NT2/D1 (cell line): ENCODE measurements around the gene DIS3L2.
A peak's percentile ranks its signal among the peaks of the same experiment; 100 is the strongest.

ENCODE experiments used
- DNase-seq: peaks from one replicate; pipeline ENCODE4 v3.0.0-alpha.2; 2011; ENCODE audit warnings: low read depth, low spot score
- H3K27me3 ChIP-seq: 2 replicates; pipeline ENCODE4 v1.6.0; 2011; ENCODE audit warnings: mild to moderate bottlenecking; ENCODE audit not compliant: insufficient read length, insufficient read depth
- H3K36me3 ChIP-seq: 2 replicates; pipeline ENCODE4 v1.6.1; 2011; ENCODE audit warnings: mild to moderate bottlenecking, low read length, mixed read lengths; ENCODE audit not compliant: insufficient read depth, insufficient read length
- H3K4me1 ChIP-seq: 2 replicates; pipeline ENCODE4 v1.5.1; 2011; ENCODE audit not compliant: insufficient read depth, insufficient read length
- H3K4me3 ChIP-seq: 2 replicates; pipeline ENCODE4 v1.5.1; 2011; ENCODE audit warnings: low read depth; ENCODE audit not compliant: insufficient read length
- H3K9ac ChIP-seq: 2 replicates; pipeline ENCODE4 v1.6.0; 2011; ENCODE audit warnings: low read depth; ENCODE audit not compliant: insufficient read length
- H3K9me3 ChIP-seq: 2 replicates; pipeline ENCODE4 v1.5.1; 2011; ENCODE audit warnings: mild to moderate bottlenecking, low read length; ENCODE audit not compliant: insufficient read depth
- SUZ12 ChIP-seq: IDR thresholded peaks from 2 replicates; pipeline ENCODE4 v1.6.1; 2011; ENCODE audit not compliant: insufficient read length, insufficient read depth; ENCODE audit errors: extremely low read depth
- YY1 ChIP-seq: IDR thresholded peaks from 2 replicates; pipeline ENCODE4 v1.6.1; 2011; ENCODE audit not compliant: insufficient read length, insufficient read depth
- ZNF274 ChIP-seq: IDR thresholded peaks from 2 replicates; pipeline ENCODE4 v1.6.1; 2011; ENCODE audit warnings: mild to moderate bottlenecking, low read depth, low read length

Gene DIS3L2

GRCh38 chr2:232276733-232277313 lies 315.3 kb downstream of the DIS3L2 start:
- Histone ChIP-seq H3K4me1 (peaks cover 9% of the 10 kb centered on the region), H3K36me3 (peaks cover 3% of the 10 kb centered on the region), H3K9ac (no peak overlapping the region), H3K9me3 (no peaks in the 10 kb centered on the region), H3K27me3 (no peaks in the 10 kb centered on the region), H3K4me3 (no peak overlapping the region)
- TF ChIP-seq ZNF274 (no peak), YY1 (no peak), SUZ12 (no peak)
- peak; percentile 58 for DNase-seq

GRCh38 chr2:232278534-232278933 lies 317.0 kb downstream of the DIS3L2 start:
- no peaks in the 10 kb centered on the region for H3K9me3 ChIP-seq
- peaks cover 9% of the 10 kb centered on the region for H3K4me1 ChIP-seq
- no peak for DNase-seq
- no peak overlapping the region for H3K4me3 ChIP-seq
- no peaks in the 10 kb centered on the region for H3K36me3 ChIP-seq
- TF ChIP-seq YY1 (no peak), ZNF274 (no peak), SUZ12 (no peak)
- H3K9ac ChIP-seq: no peak overlapping the region
- no peaks in the 10 kb centered on the region for H3K27me3 ChIP-seq

GRCh38 chr2:232280341-232280740 lies 318.8 kb downstream of the DIS3L2 start:
- TF ChIP-seq ZNF274 (no peak), SUZ12 (no peak), YY1 (no peak)
- no peak overlapping the region for H3K4me3 ChIP-seq
- H3K27me3 ChIP-seq: no peaks in the 10 kb centered on the region
- H3K9ac ChIP-seq: no peak overlapping the region
- no peak for DNase-seq
- peaks cover 9% of the 10 kb centered on the region for H3K4me1 ChIP-seq
- H3K9me3 ChIP-seq: no peaks in the 10 kb centered on the region
- no peaks in the 10 kb centered on the region for H3K36me3 ChIP-seq

- no peak for TF ChIP-seq YY1
- TF ChIP-seq ZNF274: no peak
- TF ChIP-seq SUZ12: no peak
- Histone ChIP-seq H3K27me3 (no peaks in the 10 kb centered on the region), H3K9ac (no peak overlapping the region), H3K36me3 (no peaks in the 10 kb centered on the region), H3K4me3 (no peak overlapping the region), H3K4me1 (peaks cover 2% of the 10 kb centered on the region), H3K9me3 (no peaks in the 10 kb centered on the region)
- no peak for DNase-seq
Measured at GRCh38 chr2:232281858-232282507, 320.5 kb downstream of the DIS3L2 start.

GRCh38 chr2:232282508-232283055 lies 321.1 kb downstream of the DIS3L2 start:
- TF ChIP-seq YY1 (no peak), SUZ12 (no peak), ZNF274 (no peak)
- no peak for DNase-seq
- Histone ChIP-seq H3K27me3 (no peaks in the 10 kb centered on the region), H3K4me3 (no peak overlapping the region), H3K9ac (no peak overlapping the region), H3K4me1 (no peaks in the 10 kb centered on the region), H3K9me3 (no peaks in the 10 kb centered on the region), H3K36me3 (no peaks in the 10 kb centered on the region)

GRCh38 chr2:232286001-232286868 lies 324.7 kb downstream of the DIS3L2 start:
- Histone ChIP-seq H3K4me3 (no peak overlapping the region), H3K36me3 (no peaks in the 10 kb centered on the region), H3K9ac (peak overlapping the region; percentile 13), H3K4me1 (no peaks in the 10 kb centered on the region), H3K9me3 (no peaks in the 10 kb centered on the region), H3K27me3 (no peaks in the 10 kb centered on the region)
- DNase-seq: no peak
- no peak for TF ChIP-seq ZNF274
- TF ChIP-seq YY1: no peak
- no peak for TF ChIP-seq SUZ12

- no peak overlapping the region for H3K9ac ChIP-seq
- no peaks in the 10 kb centered on the region for H3K9me3 ChIP-seq
- no peak for DNase-seq
Measured at GRCh38 chr2:232287316-232287715, 325.8 kb downstream of the DIS3L2 start.

More at GRCh38 chr2:232287316-232287715, 325.8 kb downstream of the DIS3L2 start:
- Histone ChIP-seq H3K4me1 (no peaks in the 10 kb centered on the region), H3K4me3 (no peak overlapping the region), H3K27me3 (no peaks in the 10 kb centered on the region), H3K36me3 (no peaks in the 10 kb centered on the region)
- TF ChIP-seq YY1 (no peak), SUZ12 (no peak), ZNF274 (no peak)
